ENCODE measurements around the gene ADNP.

Gene ADNP

GRCh38 chr20:50870561-50871161 lies 60.6 kb downstream of the ADNP start:
- DNase-seq, result no peak

- no peak for DNase-seq
Measured at GRCh38 chr20:50868509-50869495, 62.4 kb downstream of the ADNP start.

DNA sequence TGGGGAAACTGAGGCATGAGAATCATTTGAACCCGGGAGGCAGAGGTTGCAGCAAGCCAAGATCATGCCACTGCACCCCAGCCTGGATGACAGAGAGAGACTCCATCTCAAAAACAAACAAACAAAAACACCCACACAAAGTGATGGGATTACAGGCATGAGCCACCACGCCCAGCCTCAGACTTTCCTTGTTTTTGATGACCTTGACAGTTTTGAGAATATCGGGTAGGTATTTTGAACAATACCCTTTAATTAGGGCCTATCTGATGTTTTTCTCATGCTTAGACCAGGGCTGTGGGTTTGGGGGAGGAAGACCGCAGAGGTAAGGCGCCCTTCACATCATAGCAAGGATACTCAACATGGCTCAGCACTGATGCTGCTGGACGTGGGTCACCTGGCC lies 63.4 kb downstream of the ADNP start:
- no peak for DNase-seq

- DNase-seq, result no peak
Measured at GRCh38 chr20:50866831-50867230, 64.4 kb downstream of the ADNP start.

GRCh38 chr20:50866036-50866685 lies 65.1 kb downstream of the ADNP start:
- no peak for DNase-seq

DNA sequence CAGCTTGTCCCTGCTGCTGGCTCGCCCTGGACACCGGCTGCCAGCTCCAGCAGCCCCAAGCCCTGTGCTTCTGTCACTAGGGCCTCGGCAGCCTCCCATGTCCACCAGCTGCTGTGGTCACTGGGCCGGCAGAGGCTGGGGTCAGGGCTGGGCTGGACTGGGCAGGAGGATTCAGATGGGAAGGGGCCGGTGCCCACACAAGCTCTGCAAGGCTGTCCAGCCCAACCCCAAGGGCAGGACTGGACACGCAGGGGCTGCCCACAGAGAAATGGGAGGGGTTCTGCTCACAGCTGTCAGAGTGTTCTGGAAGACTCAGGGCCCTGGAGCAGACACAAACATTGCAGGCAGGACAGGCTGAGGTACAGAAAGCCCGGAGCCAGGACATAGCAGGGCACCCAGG lies 65.6 kb downstream of the ADNP start:
- DNase-seq, result no peak

- no peak for DNase-seq
Measured at GRCh38 chr20:50865114-50865513, 66.1 kb downstream of the ADNP start.

DNA sequence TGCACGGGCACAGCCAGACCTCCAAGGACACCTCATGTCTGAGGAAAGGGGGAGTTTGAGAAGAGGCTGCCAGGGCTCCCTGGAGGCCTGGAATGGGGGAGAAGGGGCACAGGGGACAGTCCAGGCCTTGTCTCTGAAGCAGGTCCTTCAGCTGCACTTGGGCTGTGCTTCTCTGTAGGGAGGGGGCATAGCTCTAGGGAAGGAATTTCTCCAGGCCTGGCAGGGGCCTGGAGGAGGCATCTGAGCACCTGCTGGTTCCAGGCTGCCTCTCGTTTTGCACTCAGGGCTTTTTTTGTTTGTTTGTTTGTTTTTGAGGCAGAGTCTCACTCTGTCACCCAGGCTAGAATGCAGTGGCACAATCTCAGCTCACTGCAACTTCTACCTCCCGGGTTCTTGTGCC lies 68.7 kb downstream of the ADNP start:
- DNase-seq, result no peak

- DNase-seq, result no peak
Measured at GRCh38 chr20:50861012-50861411, 70.2 kb downstream of the ADNP start.

DNA sequence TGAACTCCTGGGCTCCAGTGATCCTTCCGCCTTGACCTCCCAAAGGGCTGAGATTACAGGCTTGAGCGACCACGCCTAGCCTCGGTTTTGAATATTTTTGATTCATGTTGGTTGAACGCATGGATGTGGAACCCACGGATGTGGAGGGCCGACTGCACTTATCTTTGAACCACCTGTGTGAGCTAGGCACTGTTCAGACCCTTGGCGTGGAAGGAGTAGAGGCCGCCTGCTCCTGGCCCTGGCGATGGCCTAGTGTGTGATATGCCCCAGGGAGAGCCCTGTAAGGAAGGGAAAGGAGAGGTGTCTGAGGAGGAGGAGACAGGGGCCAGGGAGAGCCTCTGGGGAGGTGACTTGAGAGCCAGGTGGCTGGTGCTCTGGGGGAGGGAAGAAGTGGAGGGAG lies 72.1 kb downstream of the ADNP start:
- no peak for DNase-seq

DNA sequence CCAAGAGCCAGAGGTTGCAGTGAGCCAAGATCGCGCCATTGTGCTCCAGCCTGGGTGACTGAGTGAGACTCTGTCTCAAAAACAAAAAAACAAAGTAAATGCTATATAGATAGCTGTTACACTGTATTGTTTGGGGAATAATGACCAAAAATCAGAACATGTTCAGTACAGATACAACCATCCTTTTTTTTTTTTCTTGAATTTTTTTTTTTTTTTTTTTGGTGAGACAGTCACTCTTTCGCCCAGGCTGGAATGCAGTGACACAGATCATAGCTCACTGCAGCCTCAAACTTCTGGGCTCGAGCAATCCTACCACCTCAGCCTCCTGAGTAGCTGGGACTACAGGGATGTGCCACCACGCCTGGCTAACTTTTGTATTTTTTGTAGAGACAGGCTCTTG lies 72.7 kb downstream of the ADNP start:
- DNase-seq, result no peak

GRCh38 chr20:50857348-50857747 lies 73.9 kb downstream of the ADNP start:
- DNase-seq, result no peak

- no peak for DNase-seq
Measured at GRCh38 chr20:50856475-50857041, 74.7 kb downstream of the ADNP start.

DNA sequence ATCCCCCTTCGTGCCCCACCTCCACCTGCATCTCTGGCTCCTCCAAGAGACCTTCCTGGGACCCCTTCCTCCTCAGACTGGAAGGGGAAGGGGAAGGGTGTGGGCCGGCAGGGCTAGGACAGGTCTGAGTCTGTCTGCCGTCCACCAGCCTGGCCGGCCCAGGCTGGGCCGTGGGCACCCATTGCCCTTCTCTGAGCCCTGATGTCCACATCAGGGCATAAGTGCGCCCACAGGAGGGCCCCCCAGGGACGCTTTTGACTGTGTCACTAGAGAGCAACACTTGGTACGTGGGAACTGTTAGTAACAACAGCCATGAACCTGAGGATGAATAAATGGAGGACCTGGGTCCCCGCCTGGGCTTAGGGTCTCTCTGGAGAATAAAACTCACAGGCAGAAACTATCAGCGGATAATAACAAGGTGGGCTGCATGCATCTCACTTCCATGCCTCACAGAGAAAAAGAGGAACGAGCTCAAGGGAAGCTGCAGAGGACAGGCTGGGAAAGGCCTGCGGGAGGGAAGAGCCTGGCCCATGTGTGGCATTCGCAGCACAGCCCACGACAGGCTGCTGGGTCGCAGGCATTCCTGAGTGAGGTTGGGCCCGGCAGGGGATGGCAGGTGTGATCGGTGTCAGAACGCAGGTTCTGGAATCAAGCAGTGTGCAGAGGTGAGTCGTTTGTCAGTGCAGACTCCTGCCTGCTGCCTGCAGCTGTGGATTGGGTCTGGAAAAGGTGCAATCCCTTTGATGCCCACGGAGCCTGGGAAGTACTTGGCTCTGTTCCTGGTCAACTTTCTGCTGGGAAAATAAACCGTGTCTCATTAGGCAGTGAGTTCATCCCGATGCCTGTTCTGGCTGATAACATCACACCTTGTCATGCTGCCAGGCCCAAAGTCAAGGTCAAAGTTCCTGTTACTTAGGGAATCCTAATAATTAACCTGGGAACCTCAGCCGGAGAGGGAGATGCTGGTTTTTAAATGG lies 75.5 kb downstream of the ADNP start:
- no peak for DNase-seq

GRCh38 chr20:50854506-50855249 lies 76.6 kb downstream of the ADNP start:
- no peak for DNase-seq

GRCh38 chr20:50852085-50852484 lies 79.2 kb downstream of the ADNP start:
- no peak for DNase-seq

GRCh38 chr20:50850721-50851286 lies 80.4 kb downstream of the ADNP start:
- no peak for DNase-seq

- peak; percentile 17 for DNase-seq
Measured at GRCh38 chr20:50848846-50849673, 82.2 kb downstream of the ADNP start.

DNA sequence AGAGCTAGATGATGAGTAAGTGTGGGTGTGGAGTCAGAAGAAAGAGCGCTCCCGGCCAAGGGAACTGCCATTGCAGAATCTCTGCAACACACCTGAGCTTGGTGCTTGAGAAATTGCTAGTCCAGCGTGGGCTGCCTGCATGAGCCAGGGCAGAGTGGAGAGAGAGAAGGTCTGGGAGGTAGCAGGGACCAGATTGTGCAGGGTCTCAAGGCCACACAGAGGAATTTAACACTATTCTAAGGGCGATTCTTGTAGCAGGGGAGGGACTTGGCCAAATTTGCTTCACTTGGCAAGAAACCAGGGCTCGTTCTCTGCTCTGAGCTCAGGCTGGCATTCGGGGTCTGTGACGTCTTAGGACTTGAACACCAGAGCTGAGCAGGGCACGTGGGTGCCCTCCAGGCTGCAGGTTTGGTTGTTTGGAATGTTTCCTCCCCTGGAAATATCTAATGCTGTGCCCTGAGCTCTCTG lies 82.9 kb downstream of the ADNP start:
- DNase-seq, result peak; percentile 60
